CD8-positive, alpha-beta memory T cell (primary cell): Measurements from ENCODE around the gene ACTR1B. TPM values are rescaled to one million over a fixed set of nuclear protein-coding genes. Genes with fewer than 3 reads are reported as not detected.
"Not testable (repeated sequence)": the region's sequence is repeated elsewhere in the genome, so short reads cannot be mapped to it uniquely, and the experiment has no call there.

Experiments
- CTCF ChIA-PET: fragments of 350-600 bp; sonication (Branson Sonifier 250); formaldehyde crosslinking; loops from one replicate; lab custom pipeline; 2021; ENCODE audit warnings: antibody characterized with exemption; lab: Charles Lee
- POLR2A ChIA-PET: fragments of 350-600 bp; sonication (Branson Sonifier 250); formaldehyde crosslinking; loops from one replicate; lab custom pipeline; 2021; ENCODE audit warnings: antibody characterized with exemption; lab: Charles Lee
- DNase-seq, 5 donors: peaks; one replicate each; pipeline versions ENCODE4 v3.0.0 to v3.0.0-alpha.2; 2020 to 2022; ENCODE audit warnings: mixed read lengths in 1 of 5
- H3K27ac ChIP-seq: one replicate; pipeline ENCODE4 v1.7.0; 2013; ENCODE audit warnings: low read depth, mild to moderate bottlenecking, low read length, moderate library complexity
- H3K27me3 ChIP-seq: 2 replicates; pipeline ENCODE4 v1.7.0; 2013; ENCODE audit warnings: low read length, mild to moderate bottlenecking; ENCODE audit not compliant: insufficient read depth, poor library complexity, severe bottlenecking
- H3K36me3 ChIP-seq: 2 replicates; pipeline ENCODE4 v1.7.0; 2013; ENCODE audit warnings: mild to moderate bottlenecking, low read length, moderate library complexity; ENCODE audit not compliant: insufficient read depth
- H3K4me1 ChIP-seq: 2 replicates; pipeline ENCODE4 v1.7.0; 2013; ENCODE audit warnings: mild to moderate bottlenecking, low read length, moderate library complexity; ENCODE audit not compliant: insufficient read depth
- H3K4me3 ChIP-seq: 2 replicates; pipeline ENCODE4 v1.7.0; 2013; ENCODE audit warnings: mild to moderate bottlenecking, low read length
- H3K9me3 ChIP-seq: 2 replicates; pipeline ENCODE4 v1.7.0; 2013; ENCODE audit warnings: mild to moderate bottlenecking, low read length
- H3K27ac Mint-ChIP-seq, 8 donors: one replicate each; pipeline ENCODE4 v1.8.0; 2020 to 2021; ENCODE audit warnings: mixed read lengths in 8 of 8, mild to moderate bottlenecking in 6 of 8, inconsistent platforms in 3 of 8, moderate library complexity in 3 of 8
- H3K27me3 Mint-ChIP-seq, 2 donors: one replicate each; pipeline ENCODE4 v1.8.0; 2020 to 2021; ENCODE audit warnings: mixed read lengths in 2 of 2, mild to moderate bottlenecking in 1 of 2, moderate library complexity in 1 of 2
- H3K36me3 Mint-ChIP-seq, 3 donors: one replicate each; pipeline ENCODE4 v1.8.0; 2020 to 2021; ENCODE audit warnings: mixed read lengths in 3 of 3, inconsistent platforms in 1 of 3, mild to moderate bottlenecking in 1 of 3
- H3K4me1 Mint-ChIP-seq, 3 donors: one replicate each; pipeline ENCODE4 v1.8.0; 2020 to 2021; ENCODE audit warnings: mixed read lengths in 3 of 3, inconsistent platforms in 1 of 3, mild to moderate bottlenecking in 1 of 3
- H3K4me3 Mint-ChIP-seq, 7 donors: one replicate each; pipeline ENCODE4 v1.8.0; 2020 to 2021; ENCODE audit warnings: mixed read lengths in 7 of 7, mild to moderate bottlenecking in 6 of 7, moderate library complexity in 4 of 7, inconsistent platforms in 2 of 7
- H3K9me3 Mint-ChIP-seq, 5 donors: one replicate each; pipeline ENCODE4 v1.8.0; 2020 to 2022; ENCODE audit warnings: mixed read lengths in 5 of 5, mild to moderate bottlenecking in 3 of 5, moderate library complexity in 2 of 5, inconsistent platforms in 1 of 5
- polyA plus RNA-seq: library from polyadenylated mRNA; unstranded; fragments of 300-500 nt; fragmentation: Illumina TruSeq; gene quantifications from one replicate; pipeline ENCODE4 v1.2.3, GENCODE V29; 2021
- total RNA-seq, 2 experiments: library from RNA; stranded (reverse); gene quantifications; one replicate each; pipeline ENCODE4 v1.2.3, GENCODE V29; 2021

The ACTR1B gene
- total and polyA plus RNA-seq, 3 experiments from 2014 or later: 16.5 to 80.6 (median 76.6) TPM

- CTCF ChIA-PET, H3K4me3 Mint-ChIP-seq, H3K27me3 Mint-ChIP-seq, H3K4me1 ChIP-seq, H3K9me3 ChIP-seq, H3K27ac Mint-ChIP-seq, H3K36me3 ChIP-seq, H3K36me3 Mint-ChIP-seq, H3K27me3 ChIP-seq, H3K9me3 Mint-ChIP-seq, H3K27ac ChIP-seq, DNase-seq, POLR2A ChIA-PET, H3K4me3 ChIP-seq, H3K4me1 Mint-ChIP-seq: not testable (repeated sequence)
These were observed 23.4 kb upstream of the ACTR1B start for GRCh38 chr2:97687235-97687634.

GRCh38 chr2:97678298-97678697 lies 14.5 kb upstream of the ACTR1B start:
- no peaks in the 10 kb centered on the region for H3K4me1 ChIP-seq
- DNase-seq: no peak
- H3K27me3 ChIP-seq: no peaks in the 10 kb centered on the region
- no peak overlapping the region for H3K4me3 ChIP-seq
- Mint-ChIP-seq H3K27ac (peak overlapping the region in 1 of 8 donors; percentile 22), H3K9me3 (no peaks in the 10 kb centered on the region), H3K36me3 (no peaks in the 10 kb centered on the region), H3K4me1 (no peaks in the 10 kb centered on the region), H3K27me3 (peaks cover 2 to 12% of the 10 kb centered on the region in 2 donors), H3K4me3 (no peak overlapping the region)
- POLR2A ChIA-PET: no interaction called here
- no peaks in the 10 kb centered on the region for H3K36me3 ChIP-seq
- no peak overlapping the region for H3K27ac ChIP-seq
- CTCF ChIA-PET: interaction anchor here (1.2 kb wide), 1 partner anchor 40 kb away, joined by 3 read pairs; no protein-coding TSS in a partner anchor
- H3K9me3 ChIP-seq: no peaks in the 10 kb centered on the region

DNA sequence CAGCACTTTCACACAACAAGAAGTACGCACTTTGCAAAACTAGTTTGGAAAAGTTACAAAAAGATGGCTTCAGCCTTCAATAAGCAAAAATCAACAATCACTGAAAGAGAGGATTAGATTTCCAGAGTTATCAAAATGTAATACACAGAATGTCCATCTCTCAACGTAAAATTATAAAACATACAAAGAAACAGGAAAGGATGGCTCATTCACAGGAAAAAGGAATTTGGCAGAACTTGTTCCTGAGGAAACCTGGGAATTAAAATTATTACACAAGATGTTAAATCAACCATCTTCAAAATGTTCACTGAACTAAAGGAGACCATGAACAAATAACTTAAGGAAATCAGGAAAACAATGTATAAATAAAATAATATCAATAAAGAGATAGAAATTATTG lies 13.6 kb upstream of the ACTR1B start:
- Histone ChIP-seq H3K27ac (no peak overlapping the region), H3K27me3 (no peaks in the 10 kb centered on the region), H3K9me3 (no peaks in the 10 kb centered on the region), H3K4me1 (no peaks in the 10 kb centered on the region), H3K4me3 (no peak overlapping the region), H3K36me3 (no peaks in the 10 kb centered on the region)
- POLR2A ChIA-PET: no interaction called here
- H3K27me3 Mint-ChIP-seq: peaks cover 2 to 12% of the 10 kb centered on the region in 2 donors
- H3K27ac Mint-ChIP-seq: no peak overlapping the region
- DNase-seq: no peak
- CTCF ChIA-PET: interaction anchor here (0.7 to 2.2 kb wide), 2 partner anchors 71 to 86 kb away, joined by 3 to 5 read pairs; no protein-coding TSS in a partner anchor
- no peaks in the 10 kb centered on the region for H3K4me1 Mint-ChIP-seq
- no peaks in the 10 kb centered on the region for H3K9me3 Mint-ChIP-seq
- no peak overlapping the region for H3K4me3 Mint-ChIP-seq
- H3K36me3 Mint-ChIP-seq: no peaks in the 10 kb centered on the region

DNA sequence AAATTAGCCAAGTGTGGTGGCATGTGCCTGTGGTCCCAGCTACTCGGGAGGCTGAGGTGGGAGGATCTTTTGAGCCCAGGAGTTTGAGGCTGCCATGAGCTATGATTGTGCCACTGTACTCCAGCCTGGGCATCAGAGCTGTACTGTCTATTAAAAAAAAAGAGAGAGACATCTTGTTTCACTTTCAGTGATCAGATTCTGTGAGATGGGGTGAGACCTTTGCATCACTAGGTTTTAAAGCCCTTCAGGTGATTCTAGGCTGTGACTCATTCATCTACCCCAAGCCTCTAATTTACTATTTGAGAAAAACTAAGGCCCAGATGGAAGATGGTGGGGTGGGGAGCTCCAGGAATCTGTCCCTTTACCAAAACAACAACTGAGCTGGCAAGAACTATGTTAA lies 12.8 kb upstream of the ACTR1B start:
- ChIA-PET CTCF (interaction anchor here (0.7 to 2.2 kb wide), 3 partner anchors 33 to 86 kb away, joined by 3 to 5 read pairs (median 3); no protein-coding TSS in a partner anchor), POLR2A (no interaction called here)
- Histone ChIP-seq H3K4me1 (no peaks in the 10 kb centered on the region), H3K27me3 (no peaks in the 10 kb centered on the region), H3K36me3 (no peaks in the 10 kb centered on the region), H3K4me3 (no peak overlapping the region), H3K27ac (no peak overlapping the region), H3K9me3 (no peaks in the 10 kb centered on the region)
- H3K4me3 Mint-ChIP-seq: no peak overlapping the region
- H3K9me3 Mint-ChIP-seq: no peaks in the 10 kb centered on the region
- no peak for DNase-seq
- H3K36me3 Mint-ChIP-seq: no peaks in the 10 kb centered on the region
- no peaks in the 10 kb centered on the region for H3K4me1 Mint-ChIP-seq
- no peak overlapping the region for H3K27ac Mint-ChIP-seq
- peaks cover 2 to 12% of the 10 kb centered on the region in 2 donors for H3K27me3 Mint-ChIP-seq

DNA sequence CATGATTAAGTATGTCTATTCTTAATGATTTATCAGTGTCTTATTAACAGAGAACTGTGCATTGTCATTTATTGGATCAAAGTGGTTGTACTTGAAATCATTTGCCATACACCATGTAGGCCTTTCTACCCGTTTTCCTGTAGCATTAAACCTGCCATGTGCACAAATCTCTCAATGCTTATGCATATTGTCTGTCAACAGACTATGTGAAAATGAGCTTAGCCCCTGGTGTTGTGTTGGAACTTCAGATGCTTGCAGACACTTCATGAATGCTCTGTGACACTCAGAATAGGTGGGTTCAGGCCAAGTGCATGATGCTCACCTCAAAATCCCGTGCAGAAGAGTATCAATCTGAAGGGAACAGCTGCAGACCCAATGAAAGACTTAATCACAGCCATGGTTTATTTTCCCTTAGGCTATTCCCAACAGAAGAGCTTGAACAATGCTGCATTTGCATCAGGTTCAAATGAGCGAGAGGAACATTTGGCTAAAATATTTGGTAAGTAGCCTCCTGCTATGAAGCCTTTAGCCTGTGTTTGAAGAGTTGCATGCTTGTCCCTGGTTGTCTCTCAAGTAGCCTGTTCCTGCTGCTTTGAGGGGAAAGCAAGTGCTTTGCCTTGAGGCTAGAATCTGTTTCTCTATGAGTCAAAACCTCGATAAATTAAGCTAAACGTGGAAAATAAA lies 11.7 kb upstream of the ACTR1B start:
- no peaks in the 10 kb centered on the region for H3K9me3 Mint-ChIP-seq

GRCh38 chr2:97673915-97674283 lies 10.1 kb upstream of the ACTR1B start:
- CTCF ChIA-PET: no interaction called here
- Histone ChIP-seq H3K9me3 (no peaks in the 10 kb centered on the region), H3K4me3 (no peak overlapping the region), H3K4me1 (no peaks in the 10 kb centered on the region), H3K27ac (no peak overlapping the region), H3K36me3 (no peaks in the 10 kb centered on the region), H3K27me3 (no peaks in the 10 kb centered on the region)
- DNase-seq: no peak
- Mint-ChIP-seq H3K36me3 (no peaks in the 10 kb centered on the region), H3K27me3 (peaks cover 2 to 12% of the 10 kb centered on the region in 2 donors), H3K4me1 (no peaks in the 10 kb centered on the region), H3K9me3 (no peaks in the 10 kb centered on the region), H3K4me3 (no peak overlapping the region), H3K27ac (no peak overlapping the region)
- POLR2A ChIA-PET: no interaction called here

More for the DNA sequence above, 11.7 kb upstream of the ACTR1B start:
- Histone ChIP-seq H3K4me1 (no peaks in the 10 kb centered on the region), H3K27me3 (no peaks in the 10 kb centered on the region), H3K36me3 (no peaks in the 10 kb centered on the region), H3K4me3 (no peak overlapping the region), H3K9me3 (no peaks in the 10 kb centered on the region), H3K27ac (no peak overlapping the region)
- CTCF ChIA-PET: interaction anchor here (1.2 to 2.2 kb wide), 2 partner anchors 34 to 85 kb away, joined by 3 to 5 read pairs; no protein-coding TSS in a partner anchor
- Mint-ChIP-seq H3K27ac (no peak overlapping the region), H3K27me3 (peaks cover 2 to 12% of the 10 kb centered on the region in 2 donors), H3K4me3 (no peak overlapping the region), H3K4me1 (no peaks in the 10 kb centered on the region), H3K36me3 (no peaks in the 10 kb centered on the region)
- POLR2A ChIA-PET: no interaction called here
- DNase-seq: no peak

DNA sequence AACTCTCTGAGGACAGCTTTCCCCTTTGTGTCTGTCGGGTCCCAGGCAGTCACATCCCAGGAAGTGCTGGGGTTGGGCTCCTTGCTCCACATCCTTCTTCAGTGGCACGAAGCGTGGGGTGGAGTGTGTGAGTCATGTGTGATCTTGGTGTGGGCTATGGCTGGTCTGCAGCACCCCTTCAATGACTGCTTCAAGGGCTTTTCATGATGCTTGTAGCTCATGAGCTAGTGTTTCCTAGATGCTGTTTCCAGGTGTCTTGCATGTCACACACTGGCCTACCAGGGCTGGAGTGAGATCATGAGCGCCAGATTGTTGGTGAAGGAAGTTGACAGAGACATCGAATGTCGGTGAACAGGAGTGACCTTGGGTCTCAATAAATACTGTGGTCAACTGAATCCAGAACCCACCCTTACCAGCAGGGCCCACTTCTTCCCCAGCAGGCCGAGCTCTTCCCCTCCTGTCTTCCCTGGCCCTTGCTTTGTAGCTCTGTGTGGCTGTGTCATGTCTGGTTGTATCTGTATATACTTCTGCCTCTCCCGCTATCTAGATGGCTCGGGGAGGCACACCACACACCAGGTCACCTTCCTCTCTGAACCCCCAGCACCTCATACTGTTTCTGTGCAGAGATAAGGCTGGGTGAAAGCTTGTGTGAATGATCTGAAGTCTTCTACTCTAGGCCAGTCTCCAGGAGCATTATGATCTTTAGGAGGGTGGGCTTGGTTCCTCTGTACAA lies 9.5 kb upstream of the ACTR1B start:
- DNase-seq: no peak
- Histone ChIP-seq H3K4me1 (no peaks in the 10 kb centered on the region), H3K27ac (no peak overlapping the region), H3K27me3 (no peaks in the 10 kb centered on the region), H3K36me3 (no peaks in the 10 kb centered on the region), H3K4me3 (no peak overlapping the region), H3K9me3 (no peaks in the 10 kb centered on the region)
- Mint-ChIP-seq H3K9me3 (no peaks in the 10 kb centered on the region), H3K27ac (no peak overlapping the region), H3K27me3 (peaks cover 2 to 12% of the 10 kb centered on the region in 2 donors), H3K4me3 (no peak overlapping the region), H3K4me1 (no peaks in the 10 kb centered on the region), H3K36me3 (no peaks in the 10 kb centered on the region)
- ChIA-PET CTCF (interaction anchor here (0.9 to 1.1 kb wide), 3 partner anchors 10 to 23 kb away, joined by 3 read pairs; partner anchors contain the start of gene ACTR1B), POLR2A (no interaction called here)

GRCh38 chr2:97672606-97673140 lies 8.8 kb upstream of the ACTR1B start:
- DNase-seq, H3K4me1 ChIP-seq, H3K9me3 Mint-ChIP-seq, H3K4me3 ChIP-seq, H3K4me3 Mint-ChIP-seq, H3K27me3 ChIP-seq, H3K36me3 Mint-ChIP-seq, H3K9me3 ChIP-seq, H3K27ac Mint-ChIP-seq, POLR2A ChIA-PET, H3K27ac ChIP-seq, H3K4me1 Mint-ChIP-seq, H3K36me3 ChIP-seq: not testable (repeated sequence)
- CTCF ChIA-PET: interaction anchor here (0.9 to 1.1 kb wide), 3 partner anchors 9 to 24 kb away, joined by 3 read pairs; partner anchors contain the start of gene ACTR1B
- peaks cover 0 to 12% of the 10 kb centered on the region in 2 donors for H3K27me3 Mint-ChIP-seq
